IPS-15b (cell line): ENCODE measurements around the gene PKNOX2.
A peak's percentile ranks its signal among the peaks of the same experiment; 100 is the strongest.

Experiments
- H3K27me3 ChIP-seq: one replicate; pipeline ENCODE4 v1.6.1; 2013; ENCODE audit warnings: low read length; ENCODE audit not compliant: control insufficient read depth, insufficient read depth
- H3K36me3 ChIP-seq: one replicate; pipeline ENCODE4 v1.6.1; 2013; ENCODE audit warnings: low read length; ENCODE audit not compliant: control insufficient read depth, insufficient read depth
- H3K4me1 ChIP-seq: one replicate; pipeline ENCODE4 v1.6.1; 2013; ENCODE audit warnings: mild to moderate bottlenecking, low read length; ENCODE audit not compliant: control insufficient read depth, insufficient read depth
- H3K4me3 ChIP-seq: one replicate; pipeline ENCODE4 v1.5.1; 2013; ENCODE audit warnings: low read depth, low read length
- H3K9ac ChIP-seq: one replicate; pipeline ENCODE4 v1.6.1; 2013; ENCODE audit warnings: low read depth, mild to moderate bottlenecking, low read length
- H3K9me3 ChIP-seq: one replicate; pipeline ENCODE4 v1.6.1; 2013; ENCODE audit warnings: mild to moderate bottlenecking, low read length; ENCODE audit not compliant: control insufficient read depth, insufficient read depth

PKNOX2 gene

DNA sequence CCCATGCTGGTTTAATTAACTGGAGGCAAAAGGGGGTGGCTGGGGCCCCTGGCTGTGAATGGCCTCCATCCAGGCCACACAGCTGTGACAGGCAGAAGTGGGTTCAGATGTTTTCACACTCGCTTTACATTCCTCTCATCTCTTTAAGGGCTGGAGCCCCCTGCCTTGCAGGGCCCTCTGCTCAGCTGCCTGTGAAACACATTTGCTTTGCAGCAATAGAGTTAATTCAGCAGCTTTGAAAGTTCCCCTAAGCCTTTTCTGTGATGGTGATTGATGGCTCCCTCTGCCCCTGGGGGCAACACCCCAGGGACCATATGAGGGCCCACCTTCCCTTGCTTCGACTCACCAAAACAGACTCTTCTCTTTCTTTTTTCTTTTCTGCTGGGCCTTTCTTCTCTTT, 192.2 kb downstream of the PKNOX2 start:
- Histone ChIP-seq H3K9ac (no peak overlapping the region), H3K36me3 (no peaks in the 10 kb centered on the region), H3K4me3 (no peak overlapping the region), H3K27me3 (peaks cover 6% of the 10 kb centered on the region), H3K4me1 (no peaks in the 10 kb centered on the region), H3K9me3 (no peaks in the 10 kb centered on the region)

DNA sequence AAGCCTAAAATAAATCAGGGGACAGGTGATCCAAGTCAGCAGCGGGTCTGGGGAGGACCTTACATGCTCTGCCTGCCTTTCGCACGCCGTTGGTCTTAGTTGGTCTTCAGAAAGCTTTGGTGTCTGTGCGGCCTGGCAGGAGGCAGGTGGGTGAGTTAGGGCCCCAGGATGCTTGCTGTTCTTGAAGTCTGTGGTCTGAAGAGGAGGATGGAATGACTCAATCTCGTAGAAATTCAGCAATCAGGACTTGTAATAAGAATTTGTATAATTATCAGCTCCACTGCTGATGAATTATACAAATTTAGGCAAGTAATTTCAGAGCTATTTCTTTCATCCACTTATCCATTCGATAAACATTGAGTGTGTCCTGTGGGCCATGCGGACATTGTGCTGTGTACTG, 193.0 kb downstream of the PKNOX2 start:
- no peak overlapping the region for H3K4me3 ChIP-seq
- no peaks in the 10 kb centered on the region for H3K4me1 ChIP-seq
- H3K9me3 ChIP-seq: no peaks in the 10 kb centered on the region
- H3K9ac ChIP-seq: no peak overlapping the region
- H3K36me3 ChIP-seq: no peaks in the 10 kb centered on the region
- H3K27me3 ChIP-seq: peaks cover 2% of the 10 kb centered on the region

DNA sequence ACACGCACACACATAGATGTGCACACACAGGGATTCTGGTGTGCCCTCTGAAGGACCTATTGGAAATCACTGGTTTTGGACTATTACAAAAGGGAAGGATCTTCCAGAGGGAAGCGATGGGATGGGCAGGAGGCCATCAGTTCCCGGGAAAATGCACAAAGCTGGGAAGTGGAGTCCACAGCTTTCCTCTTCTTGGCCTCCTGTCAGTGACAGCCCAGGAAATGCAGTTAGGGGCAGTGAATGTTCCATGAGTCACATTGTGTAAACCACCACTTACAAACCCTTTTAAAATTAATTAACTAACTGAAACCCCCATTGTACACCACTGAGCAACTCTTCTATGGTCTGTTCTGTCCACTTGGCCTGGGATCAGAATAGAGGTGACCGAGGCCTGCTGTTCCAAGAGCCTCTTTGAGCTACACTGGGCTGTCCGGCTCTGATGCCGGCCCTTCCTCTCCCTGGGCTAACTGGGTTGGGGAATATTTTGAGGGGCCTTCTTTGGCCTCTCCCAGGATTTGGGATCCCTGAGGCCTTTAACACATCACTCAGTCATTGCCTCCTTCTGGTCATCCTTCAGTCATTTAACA, 193.8 kb downstream of the PKNOX2 start:
- H3K4me3 ChIP-seq: no peak overlapping the region
- no peaks in the 10 kb centered on the region for H3K4me1 ChIP-seq
- no peak overlapping the region for H3K9ac ChIP-seq
- H3K27me3 ChIP-seq: peaks cover 2% of the 10 kb centered on the region
- no peaks in the 10 kb centered on the region for H3K9me3 ChIP-seq
- no peaks in the 10 kb centered on the region for H3K36me3 ChIP-seq

DNA sequence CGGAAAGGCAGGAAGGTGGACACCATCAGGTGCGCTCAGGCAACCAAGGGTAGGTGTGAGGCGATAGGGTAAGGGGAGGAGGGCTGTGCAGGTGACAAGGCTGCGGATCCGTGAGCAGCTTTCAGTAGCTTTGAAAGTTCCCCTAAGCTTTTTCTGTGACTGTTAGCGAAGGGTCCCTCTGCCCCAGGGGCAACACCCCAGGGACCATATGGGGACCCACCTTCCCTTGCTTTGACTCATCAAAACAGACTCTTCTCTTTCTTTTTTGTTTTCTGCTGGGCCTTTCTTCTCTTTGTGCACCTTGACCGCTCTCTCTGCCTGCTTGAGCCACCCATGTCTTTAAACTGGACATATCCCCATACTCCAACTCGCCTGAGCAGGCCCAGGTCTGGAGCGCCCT, 194.6 kb downstream of the PKNOX2 start:
- H3K36me3 ChIP-seq: no peaks in the 10 kb centered on the region
- no peaks in the 10 kb centered on the region for H3K4me1 ChIP-seq
- no peak overlapping the region for H3K4me3 ChIP-seq
- no peaks in the 10 kb centered on the region for H3K27me3 ChIP-seq
- no peaks in the 10 kb centered on the region for H3K9me3 ChIP-seq
- H3K9ac ChIP-seq: no peak overlapping the region

DNA sequence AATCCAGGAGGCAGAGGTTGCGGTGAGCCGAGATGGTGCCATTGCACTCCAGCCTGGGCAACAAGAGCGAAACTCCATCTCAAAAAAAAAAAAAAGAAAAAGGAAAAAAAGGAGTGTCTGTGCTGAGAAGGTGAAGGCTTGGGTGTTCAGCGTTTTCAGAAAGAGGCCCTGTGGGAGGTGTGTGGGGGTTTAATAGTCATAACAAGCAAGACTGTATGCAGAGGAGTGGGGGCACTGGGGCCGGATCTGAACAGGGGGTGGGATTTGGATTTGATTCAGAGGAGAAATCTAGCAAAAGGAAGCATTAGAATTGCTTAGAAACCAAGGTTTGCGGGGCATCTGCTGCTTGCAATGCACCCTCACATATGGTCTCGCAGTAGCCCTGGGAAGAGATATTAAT, 195.5 kb downstream of the PKNOX2 start:
- Histone ChIP-seq H3K36me3 (no peaks in the 10 kb centered on the region), H3K4me1 (no peaks in the 10 kb centered on the region), H3K4me3 (no peak overlapping the region), H3K9me3 (no peaks in the 10 kb centered on the region), H3K27me3 (no peaks in the 10 kb centered on the region), H3K9ac (no peak overlapping the region)

DNA sequence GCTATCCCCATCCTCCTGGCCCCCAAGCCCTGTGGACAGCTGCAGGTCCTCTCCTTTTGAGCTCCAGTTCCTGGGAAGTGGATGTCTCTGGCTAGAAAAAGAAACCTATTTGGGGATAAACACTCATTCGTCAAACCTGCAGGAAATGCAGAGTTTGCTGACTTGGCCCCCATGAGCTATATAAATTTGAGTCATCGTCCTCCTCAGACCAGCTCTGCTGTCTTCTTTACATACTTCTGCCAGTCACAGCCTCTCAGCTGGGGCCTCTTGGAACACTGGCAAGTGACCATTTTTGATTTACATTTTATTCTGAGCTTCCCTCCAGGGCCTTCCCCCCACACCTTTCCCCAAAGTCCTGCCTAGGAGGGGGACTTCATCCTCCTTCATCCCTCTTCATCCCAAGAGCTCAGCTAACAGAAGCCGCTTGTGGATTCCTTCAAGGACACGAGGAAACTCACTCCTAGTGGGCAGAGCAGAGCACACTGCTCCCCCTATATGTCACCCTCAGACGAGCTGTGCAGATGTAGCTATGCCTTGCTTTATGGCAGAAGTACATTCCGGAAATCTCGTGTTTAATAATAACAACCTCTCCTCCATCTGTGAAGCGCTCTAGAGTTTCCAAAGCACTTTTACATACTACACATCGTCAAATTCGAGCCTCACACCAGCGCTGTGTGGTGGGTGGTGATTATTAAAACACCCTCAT, 199.7 kb downstream of the PKNOX2 start:
- Histone ChIP-seq H3K9me3 (no peaks in the 10 kb centered on the region), H3K4me3 (no peak overlapping the region), H3K27me3 (no peaks in the 10 kb centered on the region), H3K4me1 (no peaks in the 10 kb centered on the region), H3K36me3 (no peaks in the 10 kb centered on the region), H3K9ac (no peak overlapping the region)

DNA sequence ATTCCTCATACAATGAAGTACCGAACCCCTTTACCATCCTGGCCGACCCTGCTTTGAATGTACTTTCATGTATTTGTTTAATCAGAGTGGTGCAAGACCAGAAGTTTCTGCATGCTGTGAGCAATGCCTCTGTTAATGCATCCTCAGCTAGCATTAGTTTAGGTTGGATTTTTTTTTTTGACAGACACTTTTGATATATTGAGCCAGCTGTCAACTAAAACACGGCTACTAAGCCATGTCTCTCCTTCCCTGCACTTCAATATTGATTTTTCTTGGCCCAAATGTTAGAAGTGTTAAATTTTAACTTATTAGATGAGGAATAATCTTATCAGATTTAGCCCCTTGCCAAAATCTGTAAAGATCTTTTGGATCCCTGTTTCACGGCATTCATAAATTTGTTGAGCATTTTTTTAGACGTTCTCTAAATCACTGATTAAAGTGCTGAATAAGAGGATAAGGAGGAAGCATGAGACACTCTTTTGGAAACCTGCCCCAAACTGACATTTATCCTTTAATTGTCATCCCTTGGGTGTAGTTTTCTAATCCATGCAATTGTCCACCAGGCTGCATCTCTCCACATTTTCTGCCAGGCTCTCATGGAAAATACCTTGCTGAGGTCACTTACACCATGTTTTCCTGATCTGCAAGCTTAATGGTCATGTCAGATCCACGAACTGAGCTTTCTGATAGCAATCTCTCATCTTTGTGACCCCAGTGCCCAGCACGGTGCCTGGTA, 200.8 kb downstream of the PKNOX2 start:
- no peak overlapping the region for H3K4me3 ChIP-seq
- H3K27me3 ChIP-seq: no peaks in the 10 kb centered on the region

DNA sequence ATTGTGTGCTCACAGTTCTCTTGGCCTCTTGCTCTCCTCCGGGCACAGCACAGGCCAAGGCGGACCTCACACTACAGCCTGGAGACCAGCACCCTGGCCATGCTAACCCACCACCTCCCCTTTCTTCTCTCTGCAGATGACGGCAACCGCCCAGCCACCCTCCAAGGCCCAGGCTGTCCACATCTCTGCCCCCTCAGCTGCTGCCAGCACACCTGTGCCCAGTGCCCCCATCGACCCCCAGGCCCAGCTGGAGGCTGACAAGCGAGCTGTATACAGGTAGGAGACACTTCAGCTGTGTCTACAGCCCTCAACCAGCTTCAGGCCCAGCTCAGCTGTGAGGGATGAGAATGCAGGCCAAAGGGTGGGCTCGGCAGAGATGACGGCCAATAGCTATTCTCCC, 203.2 kb downstream of the PKNOX2 start:
- Histone ChIP-seq H3K36me3 (no peaks in the 10 kb centered on the region), H3K27me3 (peaks cover 3% of the 10 kb centered on the region), H3K4me1 (peaks cover 27% of the 10 kb centered on the region), H3K9me3 (no peaks in the 10 kb centered on the region), H3K9ac (no peak overlapping the region), H3K4me3 (no peak overlapping the region)

More for the DNA sequence above, 200.8 kb downstream of the PKNOX2 start:
- no peak overlapping the region for H3K9ac ChIP-seq
- no peaks in the 10 kb centered on the region for H3K9me3 ChIP-seq
- no peaks in the 10 kb centered on the region for H3K36me3 ChIP-seq
- peaks cover 8% of the 10 kb centered on the region for H3K4me1 ChIP-seq

DNA sequence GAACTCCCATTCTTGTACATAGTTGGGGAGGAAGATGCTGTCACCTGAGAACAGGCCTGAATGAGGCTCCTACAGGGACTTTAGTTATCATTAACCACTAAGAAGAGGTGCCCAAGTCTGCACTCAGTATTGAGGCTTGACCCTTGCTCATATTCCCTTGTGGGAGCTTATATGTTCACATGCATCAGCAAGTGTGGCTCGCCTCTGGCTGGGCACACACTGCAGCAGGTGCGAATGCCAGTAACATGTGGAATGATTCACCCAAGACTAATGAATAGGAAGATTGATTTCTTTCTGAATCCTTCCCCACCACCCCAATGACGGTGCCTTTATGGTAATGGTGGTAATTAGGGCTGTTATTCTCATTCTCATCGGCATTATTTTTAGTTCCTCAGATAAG, 204.2 kb downstream of the PKNOX2 start:
- Histone ChIP-seq H3K9ac (no peak overlapping the region), H3K4me1 (peaks cover 29% of the 10 kb centered on the region), H3K9me3 (no peaks in the 10 kb centered on the region), H3K36me3 (no peaks in the 10 kb centered on the region), H3K27me3 (peaks cover 7% of the 10 kb centered on the region), H3K4me3 (no peak overlapping the region)

DNA sequence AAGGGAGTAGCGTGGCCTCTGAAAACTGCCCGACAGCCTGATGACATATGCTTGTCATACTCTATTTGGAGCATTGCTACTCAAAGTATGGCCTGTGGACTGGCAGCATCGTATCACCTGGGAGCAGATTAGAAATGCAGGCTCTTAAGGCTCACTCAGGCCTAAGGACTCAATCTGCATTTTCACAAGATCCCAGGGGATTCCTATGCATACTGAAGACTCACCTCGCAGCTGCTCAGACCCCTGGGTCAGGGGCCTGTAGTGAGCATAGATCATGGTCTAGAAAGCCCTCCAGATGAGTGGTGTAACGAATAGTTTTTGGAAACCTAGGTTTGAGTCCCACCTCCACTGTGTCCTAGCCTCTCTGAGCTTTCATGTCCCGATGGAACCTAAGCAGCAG, 205.3 kb downstream of the PKNOX2 start:
- Histone ChIP-seq H3K4me3 (no peak overlapping the region), H3K9me3 (no peaks in the 10 kb centered on the region), H3K27me3 (peaks cover 7% of the 10 kb centered on the region), H3K9ac (no peak overlapping the region), H3K4me1 (peaks cover 29% of the 10 kb centered on the region), H3K36me3 (no peaks in the 10 kb centered on the region)

DNA sequence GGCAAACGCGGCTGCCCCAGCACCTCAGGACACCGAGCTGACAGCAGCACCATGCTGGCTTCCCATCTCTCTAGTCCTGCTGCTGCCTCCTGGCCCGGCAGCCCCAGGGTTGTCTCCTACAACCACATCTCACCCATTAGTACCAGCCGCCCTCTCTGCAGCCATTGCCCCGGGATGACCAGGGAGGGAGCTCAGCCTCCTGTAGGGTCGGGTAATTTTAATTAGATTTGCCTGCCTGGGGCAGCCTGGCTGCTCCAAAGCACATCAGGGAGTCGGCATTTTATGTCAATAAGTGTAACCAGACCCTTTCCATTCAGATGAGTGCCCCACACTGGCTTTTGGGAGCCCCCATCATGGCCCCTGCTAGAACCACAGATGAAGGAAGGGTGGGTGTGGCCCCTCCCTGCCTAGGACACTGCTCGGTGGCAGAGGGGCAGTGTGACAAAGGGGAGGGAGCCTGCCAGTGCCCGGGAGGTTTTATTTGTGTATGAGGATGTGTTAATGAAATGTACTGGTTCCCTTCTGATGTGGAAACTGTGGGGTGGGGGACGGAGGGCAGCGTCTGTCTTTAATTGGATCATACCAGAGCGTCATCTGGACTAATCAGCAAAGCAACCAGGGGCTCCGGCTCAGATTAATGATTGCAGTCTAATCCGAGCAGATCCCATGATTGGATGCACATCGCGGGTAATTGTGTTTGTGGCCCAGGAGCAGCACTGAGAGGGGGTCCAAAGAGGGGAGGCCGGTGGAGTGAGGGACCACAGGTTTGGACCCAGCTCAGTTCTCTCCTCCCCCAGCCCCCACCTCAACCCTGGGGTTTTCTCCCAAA, 206.2 kb downstream of the PKNOX2 start:
- H3K4me1 ChIP-seq: peaks cover 29% of the 10 kb centered on the region
- H3K9me3 ChIP-seq: no peaks in the 10 kb centered on the region
- H3K9ac ChIP-seq: no peak overlapping the region
- no peaks in the 10 kb centered on the region for H3K36me3 ChIP-seq
- H3K4me3 ChIP-seq: peak overlapping the region; percentile 38
- H3K27me3 ChIP-seq: peaks cover 7% of the 10 kb centered on the region
